GM03348 (cell line): ENCODE results near the gene RPL3.
"Not testable (repeated sequence)": the region's sequence is repeated elsewhere in the genome, so short reads cannot be mapped to it uniquely, and the experiment has no call there.

ENCODE experiments used
- DNase-seq: peaks from one replicate; pipeline ENCODE4 v3.0.0; 2012; ENCODE audit warnings: low spot score

The RPL3 gene

GRCh38 chr22:39351689-39352214 is 32.3 kb upstream of the RPL3 start:
- DNase-seq = no peak

GRCh38 chr22:39350757-39351688 is 31.6 kb upstream of the RPL3 start:
- no peak for DNase-seq

- DNase-seq = peak; percentile 71
Measured at GRCh38 chr22:39349967-39350726, 30.7 kb upstream of the RPL3 start, which contains the start of gene SYNGR1. Gene SYNGR1 (plus strand): TSS chr22:39349991. CDS start chr22:39350011, 20 bp downstream.

- DNase-seq = peak; percentile 93
Measured at GRCh38 chr22:39349506-39349966, 30.1 kb upstream of the RPL3 start.

GRCh38 chr22:39348909-39349505 is 29.6 kb upstream of the RPL3 start:
- DNase-seq = no peak

- DNase-seq = no peak
Measured at GRCh38 chr22:39345231-39345630, 25.8 kb upstream of the RPL3 start.

- DNase-seq = no peak
Measured at GRCh38 chr22:39344046-39344390, 24.6 kb upstream of the RPL3 start.

- peak; percentile 82 for DNase-seq
Measured at GRCh38 chr22:39343259-39344045, 24.0 kb upstream of the RPL3 start.

GRCh38 chr22:39341179-39341578 is 21.8 kb upstream of the RPL3 start:
- no peak for DNase-seq

GRCh38 chr22:39339775-39340174 is 20.4 kb upstream of the RPL3 start:
- not testable (repeated sequence) for DNase-seq

- no peak for DNase-seq
Measured at GRCh38 chr22:39336411-39336810, 17.0 kb upstream of the RPL3 start.

- no peak for DNase-seq
Measured at GRCh38 chr22:39332441-39333064, 13.1 kb upstream of the RPL3 start.

- DNase-seq = not testable (repeated sequence)
Measured at GRCh38 chr22:39330553-39330952, 11.1 kb upstream of the RPL3 start.

GRCh38 chr22:39327995-39328754 is 8.8 kb upstream of the RPL3 start:
- DNase-seq = no peak

GRCh38 chr22:39325392-39325932 is 6.0 kb upstream of the RPL3 start:
- DNase-seq = peak; percentile 48

GRCh38 chr22:39320616-39321029 is 1.2 kb upstream of the RPL3 start:
- DNase-seq = not testable (repeated sequence)

GRCh38 chr22:39318507-39319283 is 728 bp downstream of the RPL3 start:
- no peak for DNase-seq

- DNase-seq = no peak
Measured at GRCh38 chr22:39317775-39318506, 1.5 kb downstream of the RPL3 start.
